GM19463 (cell line): ENCODE data around the gene CHKA.

Experiments used
- ATAC-seq: cut with Tn5 transposase; IDR thresholded peaks from one replicate; pipeline ENCODE4 v1.9.1; 2021; ENCODE audit warnings: mild to moderate bottlenecking, moderate library complexity; ENCODE audit not compliant: unreplicated experiment

Gene CHKA

GRCh38 chr11:68047437-68048290 lies 73.5 kb downstream of the CHKA start:
- ATAC-seq, result no peak

GRCh38 chr11:68044898-68045351 lies 76.3 kb downstream of the CHKA start:
- no peak for ATAC-seq

DNA sequence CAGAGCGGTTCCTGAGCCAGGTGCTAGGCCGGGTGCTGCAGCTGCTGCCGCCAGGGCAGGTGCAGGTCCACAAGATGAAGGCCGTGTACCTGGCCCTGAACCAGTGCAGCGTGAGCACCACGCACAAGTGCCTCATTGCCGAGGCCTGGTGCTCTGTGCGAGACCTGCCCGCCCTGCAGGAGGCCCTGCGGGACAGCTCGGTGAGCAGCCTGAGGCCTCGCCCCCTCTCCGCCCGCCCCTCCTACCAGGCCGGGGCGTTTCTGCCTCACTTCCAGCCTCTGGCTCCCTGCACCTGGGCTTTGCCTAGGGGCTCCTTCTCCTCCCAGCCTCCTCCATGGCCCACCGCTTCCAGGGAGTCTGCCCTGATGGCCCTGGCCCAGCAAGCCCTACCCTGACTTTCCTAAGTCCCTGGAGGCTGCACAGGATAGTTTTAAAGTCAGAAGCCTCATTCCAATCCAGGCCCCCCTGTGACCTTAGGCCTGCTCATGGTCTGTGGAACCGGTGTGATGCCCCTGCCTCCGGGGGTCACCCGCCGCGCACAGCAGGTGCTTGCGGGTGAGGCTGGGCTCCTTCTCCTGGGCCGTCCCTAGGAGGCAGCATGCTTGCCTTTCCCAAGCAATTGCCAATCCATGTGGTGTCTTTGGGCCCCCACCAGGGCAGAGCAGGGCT lies 76.9 kb downstream of the CHKA start:
- no peak for ATAC-seq

DNA sequence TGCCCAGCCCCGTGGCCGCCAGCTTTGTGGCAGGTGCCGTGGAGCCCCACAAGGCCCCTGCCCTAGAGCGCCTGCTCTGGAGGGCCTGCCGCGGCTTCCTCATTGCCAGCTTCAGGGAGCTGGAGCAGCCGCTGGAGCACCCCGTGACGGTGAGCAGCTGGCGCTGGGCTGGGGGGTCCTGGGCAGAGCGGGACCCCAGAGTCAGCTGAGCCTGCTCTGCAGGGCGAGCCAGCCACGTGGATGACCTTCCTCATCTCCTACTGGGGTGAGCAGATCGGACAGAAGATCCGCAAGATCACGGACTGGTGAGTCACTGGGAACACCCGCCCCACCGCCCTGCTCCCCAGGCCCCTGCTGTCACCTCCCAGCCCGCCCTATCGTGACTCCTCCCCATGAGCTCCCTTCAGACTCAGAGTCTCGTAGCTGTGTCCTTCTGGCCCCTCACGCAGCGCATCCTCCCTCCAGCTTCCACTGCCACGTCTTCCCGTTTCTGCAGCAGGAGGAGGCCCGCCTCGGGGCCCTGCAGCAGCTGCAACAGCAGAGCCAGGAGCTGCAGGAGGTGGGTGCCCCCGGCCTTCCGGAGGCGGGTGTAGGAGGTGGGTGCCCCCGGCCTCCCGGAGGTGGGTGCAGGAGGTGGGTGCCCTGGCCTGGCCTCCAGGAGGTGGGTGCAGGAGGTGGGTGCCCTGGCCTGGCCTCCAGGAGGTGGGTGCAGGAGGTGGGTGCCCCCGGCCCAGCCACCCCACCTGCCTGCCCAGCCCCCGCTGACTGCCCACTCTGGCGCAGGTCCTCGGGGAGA lies 77.6 kb downstream of the CHKA start:
- ATAC-seq, result no peak

DNA sequence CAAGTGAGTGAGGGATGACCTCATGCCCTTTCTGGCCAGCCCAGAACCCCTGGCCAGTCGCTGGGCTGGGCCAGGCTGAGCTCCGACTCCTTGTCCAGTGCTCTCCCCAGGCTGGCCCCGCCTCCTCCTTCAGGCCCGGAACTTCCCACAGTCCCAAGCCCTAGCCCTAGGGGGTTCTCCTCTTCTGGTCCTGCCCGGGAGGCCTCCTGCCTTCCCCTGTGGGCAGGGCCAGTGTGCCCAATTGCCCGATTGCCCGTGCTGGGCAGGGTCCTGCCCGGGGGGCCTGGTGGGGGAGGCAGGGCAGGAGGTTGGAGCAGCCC lies 78.2 kb downstream of the CHKA start:
- ATAC-seq, result no peak

DNA sequence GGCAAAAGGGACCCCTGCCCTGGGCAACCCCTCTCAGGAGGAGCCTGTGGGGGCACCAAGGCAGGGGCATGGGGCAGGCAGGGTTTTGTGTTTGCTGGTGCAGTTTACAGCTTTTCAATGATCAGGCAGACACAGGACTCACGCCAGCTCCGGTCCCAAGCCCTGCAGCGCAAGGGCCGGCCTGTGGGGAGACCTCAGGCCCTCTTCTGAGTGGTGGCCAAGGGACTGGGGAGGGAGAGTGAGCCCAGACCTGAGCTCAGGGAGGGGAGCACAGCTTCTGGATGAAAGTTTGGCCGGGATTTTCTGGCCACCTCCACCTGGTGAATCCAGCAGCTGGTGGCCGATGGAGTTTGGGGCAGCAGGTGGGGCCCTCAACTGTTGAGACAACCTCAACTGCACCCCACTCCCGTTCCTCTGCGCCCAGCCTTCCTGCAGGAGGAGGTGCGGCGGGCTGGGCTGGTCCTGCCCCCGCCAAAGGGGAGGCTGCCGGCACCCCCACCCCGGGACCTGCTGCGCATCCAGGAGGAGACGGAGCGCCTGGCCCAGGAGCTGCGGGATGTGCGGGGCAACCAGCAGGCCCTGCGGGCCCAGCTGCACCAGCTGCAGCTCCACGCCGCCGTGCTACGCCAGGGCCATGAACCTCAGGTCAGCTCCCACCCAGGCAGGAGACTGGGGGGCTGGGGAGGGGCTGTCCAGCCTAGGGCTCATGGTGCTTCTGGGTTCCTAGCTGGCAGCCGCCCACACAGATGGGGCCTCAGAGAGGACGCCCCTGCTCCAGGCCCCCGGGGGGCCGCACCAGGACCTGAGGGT lies 78.8 kb downstream of the CHKA start:
- no peak for ATAC-seq

DNA sequence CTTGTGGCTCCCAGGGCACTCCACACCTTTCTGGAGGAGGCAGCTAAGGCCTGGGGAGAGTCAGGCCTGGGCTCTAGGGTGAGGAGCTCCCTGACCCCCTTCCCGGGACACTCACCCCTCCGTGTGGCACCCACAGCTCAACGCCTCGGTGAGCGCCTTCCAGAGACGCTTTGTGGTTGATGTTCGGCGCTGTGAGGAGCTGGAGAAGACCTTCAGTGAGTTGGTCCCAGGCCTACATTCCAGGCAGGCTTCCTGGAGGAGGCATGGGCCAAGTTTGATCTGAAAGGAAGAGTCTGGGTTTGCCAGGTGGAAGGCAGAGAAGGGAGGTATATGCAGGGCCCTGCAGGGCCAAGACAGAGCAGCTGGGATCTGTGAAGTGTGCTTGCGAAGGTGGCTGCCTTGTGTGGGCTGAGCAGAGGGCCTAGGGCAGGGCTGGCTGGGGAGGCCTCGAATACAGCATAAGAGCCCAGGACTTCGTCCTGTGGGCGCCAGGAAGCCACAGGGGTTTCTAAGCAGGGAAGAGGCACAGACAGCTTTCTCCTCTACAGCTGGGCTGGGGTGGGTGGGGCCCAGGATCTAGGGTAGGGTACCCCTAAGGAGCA lies 79.5 kb downstream of the CHKA start:
- ATAC-seq, result no peak

DNA sequence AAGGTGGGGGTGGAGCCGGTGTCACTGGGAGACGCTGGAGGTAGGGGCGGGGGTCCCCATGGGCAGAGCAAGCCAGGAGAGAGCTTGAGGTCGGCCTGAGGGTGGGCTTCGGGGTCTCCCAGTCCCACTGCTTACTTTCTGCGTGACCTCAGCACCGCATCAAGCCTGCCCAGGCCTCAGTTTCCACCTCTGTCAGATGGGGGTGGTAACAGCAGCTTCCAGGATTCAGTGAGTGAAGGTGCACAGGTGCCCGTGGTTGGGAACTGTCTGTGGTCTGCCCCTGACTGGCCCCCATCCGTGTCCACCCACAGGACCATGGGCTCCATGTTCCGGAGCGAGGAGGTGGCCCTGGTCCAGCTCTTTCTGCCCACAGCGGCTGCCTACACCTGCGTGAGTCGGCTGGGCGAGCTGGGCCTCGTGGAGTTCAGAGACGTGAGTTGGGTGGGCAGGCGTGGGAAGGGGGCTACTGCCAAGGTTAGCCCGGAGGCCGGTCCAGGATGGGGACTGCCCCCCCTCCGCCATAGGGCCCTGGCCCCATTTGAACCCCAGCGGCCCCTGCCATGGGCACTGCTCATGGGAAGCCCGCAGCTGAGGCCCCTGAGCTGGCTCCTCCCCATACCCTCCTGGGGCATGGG lies 80.1 kb downstream of the CHKA start:
- ATAC-seq, result no peak

- peak; percentile 74 for ATAC-seq
Observed at GRCh38 chr11:68040101-68040956, 80.9 kb downstream of the CHKA start.

DNA sequence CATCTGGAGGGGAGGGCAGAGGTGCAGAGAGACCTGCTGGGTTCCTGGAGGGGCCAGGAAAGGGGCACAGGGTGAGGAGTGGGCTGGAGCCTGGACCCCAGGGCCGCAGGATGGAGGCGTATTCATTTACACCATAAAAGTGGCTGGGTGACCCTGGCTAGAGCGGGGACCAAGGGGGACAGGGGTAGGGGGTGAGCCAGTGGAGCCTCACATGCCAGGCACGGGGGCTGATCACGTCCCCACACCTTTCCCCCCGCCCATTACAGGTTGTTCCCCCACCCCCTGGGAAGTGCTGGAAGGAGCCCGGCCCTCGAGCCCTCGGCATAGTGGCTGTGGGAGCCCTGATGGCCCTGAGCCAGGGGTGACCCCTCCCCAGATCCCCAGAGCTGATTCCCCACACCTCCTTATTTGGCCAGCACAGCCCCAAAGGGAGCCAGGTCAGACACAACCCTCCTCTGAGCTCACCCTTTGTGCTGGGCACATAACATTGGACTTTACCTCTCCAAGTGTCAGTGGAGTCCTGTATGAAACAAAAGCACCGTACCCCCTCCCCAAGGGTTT lies 81.6 kb downstream of the CHKA start:
- ATAC-seq, result no peak

DNA sequence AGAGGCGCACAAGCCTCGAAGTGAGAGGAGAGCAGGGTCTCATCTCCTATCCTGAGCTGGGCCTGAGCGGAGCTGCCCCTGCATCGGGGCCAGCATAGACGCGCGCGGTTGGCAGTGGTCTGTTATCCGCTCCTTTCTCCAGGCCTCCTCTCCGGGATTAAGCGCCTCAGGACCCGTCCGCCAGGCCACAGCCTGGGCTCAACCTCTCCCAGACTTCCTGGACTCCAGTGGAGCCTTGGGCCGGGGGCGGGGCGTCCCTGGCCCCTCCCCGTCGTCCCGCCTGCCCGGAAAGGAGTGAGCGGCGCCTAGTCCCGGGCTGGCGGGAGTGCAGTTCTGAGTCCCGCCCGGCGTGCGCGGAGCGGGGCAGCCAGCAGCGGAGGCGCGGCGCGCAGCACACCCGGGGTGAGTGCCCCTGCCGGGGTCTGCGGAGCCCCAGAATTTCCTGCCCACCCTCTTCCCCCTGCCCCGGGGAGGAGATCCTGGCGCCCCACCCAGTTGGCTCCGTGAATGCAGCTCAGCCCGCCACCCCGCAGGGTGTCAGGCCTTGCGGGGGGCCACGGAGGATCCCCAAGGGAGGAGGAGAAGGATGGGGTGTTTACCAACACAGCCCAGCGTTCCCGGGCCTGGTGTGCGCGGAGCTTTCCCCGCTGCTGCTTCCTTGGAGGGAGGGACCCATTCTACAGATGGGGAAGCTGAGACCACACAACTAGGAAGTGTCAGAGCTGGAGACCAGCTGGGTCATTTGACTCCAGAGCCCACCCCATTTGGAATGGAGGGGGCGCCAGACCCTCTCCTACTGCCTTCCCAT lies 82.3 kb downstream of the CHKA start, which contains the start of gene TCIRG1:
TCIRG1 (plus strand) TSS at position 308 of the 808 bp plus-strand sequence. CDS start 2,247 bp downstream, outside the sequence.
- no peak for ATAC-seq

- ATAC-seq, result no peak
Observed at GRCh38 chr11:68038226-68038717, 82.9 kb downstream of the CHKA start.

DNA sequence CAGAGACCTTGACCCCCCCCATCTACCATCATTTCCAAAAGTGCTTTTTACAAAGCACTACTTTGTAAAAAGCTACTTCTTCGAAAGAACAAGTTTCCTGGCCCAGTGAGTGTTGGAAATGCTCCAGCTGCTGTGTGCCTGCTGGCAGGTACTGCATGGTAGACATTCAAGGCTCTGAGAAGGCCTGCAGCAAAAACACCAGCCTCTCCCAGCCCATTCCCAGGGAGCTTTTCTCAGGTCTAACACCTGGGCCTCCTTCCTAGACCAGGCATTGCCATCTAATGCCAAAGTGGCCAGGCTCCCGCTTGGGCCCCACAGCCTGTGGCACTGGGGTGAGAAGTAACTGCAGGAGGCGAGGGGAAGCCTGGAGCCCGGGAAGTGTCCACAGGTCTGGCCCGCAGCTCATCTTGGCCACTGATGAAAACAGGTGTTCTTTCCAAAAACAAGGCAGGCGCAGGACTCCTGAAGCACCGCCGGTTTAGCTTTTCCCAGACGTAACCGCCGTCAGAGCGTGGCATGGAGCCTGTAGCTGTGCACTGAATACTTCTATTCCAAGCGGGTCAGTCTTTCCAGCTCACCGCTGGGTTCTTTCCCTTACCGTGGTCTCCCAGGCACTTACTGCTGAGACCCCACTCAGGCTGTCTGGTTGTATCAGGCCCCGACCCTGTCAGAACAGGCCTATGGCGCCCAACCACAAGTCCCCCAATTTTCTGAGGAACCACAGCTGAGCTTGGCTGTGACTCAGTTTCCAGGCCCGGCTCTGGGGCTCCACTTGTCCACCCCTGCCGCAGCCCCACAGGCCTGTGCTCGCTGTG lies 83.6 kb downstream of the CHKA start:
- ATAC-seq, result no peak

DNA sequence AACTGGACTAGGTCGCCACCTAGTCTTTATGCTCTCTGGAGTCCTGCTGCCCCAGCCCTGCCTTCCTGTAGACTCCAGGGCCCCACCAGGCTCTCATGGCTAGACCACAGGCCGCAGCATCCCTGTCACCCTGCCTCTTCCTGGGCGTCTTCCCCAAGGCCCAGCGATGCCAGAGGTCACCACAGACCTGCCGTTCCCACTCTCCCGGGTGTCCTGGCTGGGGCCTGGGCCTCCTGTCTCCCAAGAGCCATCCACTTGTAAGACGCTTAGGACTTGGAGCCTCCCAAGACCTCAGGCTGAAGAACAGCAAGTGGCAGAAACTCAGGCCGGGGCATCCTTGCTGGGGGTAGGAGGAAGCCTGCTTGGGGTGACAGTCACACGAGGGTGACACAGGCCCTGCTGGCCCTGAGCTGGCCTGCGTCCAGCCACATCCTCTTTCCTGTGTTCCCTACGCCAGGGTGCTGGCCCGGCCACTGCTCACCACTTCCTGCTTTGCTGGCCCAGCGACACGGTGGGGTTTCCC lies 84.4 kb downstream of the CHKA start:
- no peak for ATAC-seq

DNA sequence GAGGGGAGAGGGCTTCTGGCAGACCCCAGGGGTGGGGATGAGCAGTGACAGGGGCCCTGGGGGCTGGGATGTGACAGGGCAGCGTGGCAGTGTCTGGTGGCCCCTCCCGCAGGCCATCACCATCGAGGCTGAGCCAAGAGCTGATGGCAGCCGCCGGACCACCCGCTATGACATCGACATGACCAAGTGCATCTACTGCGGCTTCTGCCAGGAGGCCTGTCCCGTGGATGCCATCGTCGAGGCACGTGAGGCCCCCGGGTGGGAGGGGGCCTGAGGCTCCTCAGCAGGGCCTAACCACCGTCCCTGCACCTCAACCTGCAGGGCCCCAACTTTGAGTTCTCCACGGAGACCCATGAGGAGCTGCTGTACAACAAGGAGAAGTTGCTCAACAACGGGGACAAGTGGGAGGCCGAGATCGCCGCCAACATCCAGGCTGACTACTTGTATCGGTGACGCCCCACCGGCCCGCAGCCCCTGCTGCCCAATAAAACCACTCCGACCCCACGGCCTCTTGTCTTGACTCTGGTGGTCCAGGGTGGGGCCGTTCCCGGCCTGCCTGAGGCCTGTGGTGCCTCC lies 85.0 kb downstream of the CHKA start:
- ATAC-seq, result no peak

GRCh38 chr11:68035266-68035876 lies 85.8 kb downstream of the CHKA start:
- no peak for ATAC-seq
